HEK293T (cell line): ENCODE data around the gene BEX5.

Experiments
- ARNT ChIP-seq: fragments of 450-650 bp; IDR thresholded peaks from 2 replicates; pipeline ENCODE4 v1.6.1; 2017; ENCODE audit warnings: mild to moderate bottlenecking
- BHLHE40 ChIP-seq: fragments of 450-650 bp; IDR thresholded peaks from 2 replicates; pipeline ENCODE4 v1.6.1; 2016; ENCODE audit warnings: mild to moderate bottlenecking, moderate library complexity, borderline replicate concordance
- CTBP1 ChIP-seq: fragments of 450-650 bp; IDR thresholded peaks from 2 replicates; pipeline ENCODE4 v1.6.1; 2016; ENCODE audit warnings: borderline replicate concordance
- ELF4 ChIP-seq: fragments of 450-650 bp; IDR thresholded peaks from 2 replicates; pipeline ENCODE4 v1.6.1; 2017; ENCODE audit warnings: antibody characterized with exemption
- FOXA1 ChIP-seq: fragments of 450-650 bp; IDR thresholded peaks from 2 replicates; pipeline ENCODE4 v1.6.1; 2016; ENCODE audit warnings: mild to moderate bottlenecking
- FOXK2 ChIP-seq: fragments of 450-650 bp; IDR thresholded peaks from 2 replicates; pipeline ENCODE4 v1.6.1; 2016; ENCODE audit warnings: mild to moderate bottlenecking
- FOXM1 ChIP-seq: fragments of 450-650 bp; IDR thresholded peaks from 2 replicates; pipeline ENCODE4 v1.6.1; 2017; ENCODE audit warnings: mild to moderate bottlenecking, borderline replicate concordance
- NFRKB ChIP-seq: fragments of 450-650 bp; IDR thresholded peaks from 2 replicates; pipeline ENCODE4 v1.6.1; 2016; ENCODE audit warnings: mild to moderate bottlenecking, moderate library complexity
- SP1 ChIP-seq: fragments of 450-650 bp; IDR thresholded peaks from 2 replicates; pipeline ENCODE4 v1.6.1; 2017
- SUZ12 ChIP-seq: fragments of 450-650 bp; IDR thresholded peaks from 2 replicates; pipeline ENCODE4 v1.6.1; 2016; ENCODE audit warnings: mild to moderate bottlenecking
- TARDBP ChIP-seq: fragments of 450-650 bp; IDR thresholded peaks from 2 replicates; pipeline ENCODE4 v1.6.1; 2016
- ZNF384 ChIP-seq: fragments of 450-650 bp; IDR thresholded peaks from 2 replicates; pipeline ENCODE4 v1.6.1; 2016
- TF ChIP-seq, protein P1 (sequence below): fragments of 450-650 bp; IDR thresholded peaks from 2 replicates; pipeline ENCODE4 v1.6.1; 2016

DNA sequence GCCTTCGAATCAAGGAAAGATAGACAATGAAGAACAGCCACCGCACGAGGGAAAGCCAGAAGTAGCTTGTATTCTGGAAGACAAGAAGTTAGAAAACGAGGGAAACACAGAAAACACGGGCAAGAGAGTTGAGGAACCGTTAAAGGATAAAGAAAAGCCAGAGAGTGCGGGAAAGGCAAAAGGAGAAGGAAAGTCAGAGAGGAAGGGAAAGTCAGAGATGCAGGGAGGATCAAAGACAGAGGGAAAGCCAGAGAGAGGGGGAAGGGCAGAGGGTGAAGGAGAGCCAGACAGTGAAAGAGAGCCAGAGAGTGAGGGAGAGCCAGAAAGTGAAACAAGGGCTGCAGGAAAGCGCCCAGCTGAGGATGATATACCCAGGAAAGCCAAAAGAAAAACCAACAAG is 28.9 kb downstream of the BEX5 start:
- TF ChIP-seq ARNT: no peak
- TF ChIP-seq BHLHE40: no peak
- no peak for TF ChIP-seq FOXA1
- TF ChIP-seq TARDBP: no peak
- TF ChIP-seq FOXM1: no peak
- no peak for TF ChIP-seq SUZ12
- TF ChIP-seq SP1: no peak
- no peak for TF ChIP-seq ELF4
- no peak for TF ChIP-seq ZNF384
- TF ChIP-seq NFRKB: no peak
- TF ChIP-seq CTBP1: no peak
- TF ChIP-seq, protein P1, sequence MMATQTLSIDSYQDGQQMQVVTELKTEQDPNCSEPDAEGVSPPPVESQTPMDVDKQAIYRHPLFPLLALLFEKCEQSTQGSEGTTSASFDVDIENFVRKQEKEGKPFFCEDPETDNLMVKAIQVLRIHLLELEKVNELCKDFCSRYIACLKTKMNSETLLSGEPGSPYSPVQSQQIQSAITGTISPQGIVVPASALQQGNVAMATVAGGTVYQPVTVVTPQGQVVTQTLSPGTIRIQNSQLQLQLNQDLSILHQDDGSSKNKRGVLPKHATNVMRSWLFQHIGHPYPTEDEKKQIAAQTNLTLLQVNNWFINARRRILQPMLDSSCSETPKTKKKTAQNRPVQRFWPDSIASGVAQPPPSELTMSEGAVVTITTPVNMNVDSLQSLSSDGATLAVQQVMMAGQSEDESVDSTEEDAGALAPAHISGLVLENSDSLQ: no peak
- TF ChIP-seq FOXK2: no peak
